NT2/D1 (cell line): ENCODE measurements around the gene CLIP2.

Experiments
- DNase-seq: peaks from one replicate; pipeline ENCODE4 v3.0.0-alpha.2; 2011; ENCODE audit warnings: low read depth, low spot score
- H3K27me3 ChIP-seq: 2 replicates; pipeline ENCODE4 v1.6.0; 2011; ENCODE audit warnings: mild to moderate bottlenecking; ENCODE audit not compliant: insufficient read length, insufficient read depth
- H3K36me3 ChIP-seq: 2 replicates; pipeline ENCODE4 v1.6.1; 2011; ENCODE audit warnings: mild to moderate bottlenecking, low read length, mixed read lengths; ENCODE audit not compliant: insufficient read depth, insufficient read length
- H3K4me1 ChIP-seq: 2 replicates; pipeline ENCODE4 v1.5.1; 2011; ENCODE audit not compliant: insufficient read depth, insufficient read length
- H3K4me3 ChIP-seq: 2 replicates; pipeline ENCODE4 v1.5.1; 2011; ENCODE audit warnings: low read depth; ENCODE audit not compliant: insufficient read length
- H3K9ac ChIP-seq: 2 replicates; pipeline ENCODE4 v1.6.0; 2011; ENCODE audit warnings: low read depth; ENCODE audit not compliant: insufficient read length
- H3K9me3 ChIP-seq: 2 replicates; pipeline ENCODE4 v1.5.1; 2011; ENCODE audit warnings: mild to moderate bottlenecking, low read length; ENCODE audit not compliant: insufficient read depth
- SUZ12 ChIP-seq: IDR thresholded peaks from 2 replicates; pipeline ENCODE4 v1.6.1; 2011; ENCODE audit not compliant: insufficient read length, insufficient read depth; ENCODE audit errors: extremely low read depth
- YY1 ChIP-seq: IDR thresholded peaks from 2 replicates; pipeline ENCODE4 v1.6.1; 2011; ENCODE audit not compliant: insufficient read length, insufficient read depth
- ZNF274 ChIP-seq: IDR thresholded peaks from 2 replicates; pipeline ENCODE4 v1.6.1; 2011; ENCODE audit warnings: mild to moderate bottlenecking, low read depth, low read length

The CLIP2 gene

GRCh38 chr7:74291535-74291934, 2.3 kb downstream of the CLIP2 start:
- H3K4me3 ChIP-seq, result no peak overlapping the region
- DNase-seq, result no peak
- H3K27me3 ChIP-seq, result peaks cover 38% of the 10 kb centered on the region
- H3K9ac ChIP-seq, result no peak overlapping the region
- TF ChIP-seq ZNF274 (no peak), YY1 (no peak), SUZ12 (no peak)
- H3K9me3 ChIP-seq, result no peaks in the 10 kb centered on the region
- H3K4me1 ChIP-seq, result peaks cover 15% of the 10 kb centered on the region
- peaks cover 4% of the 10 kb centered on the region for H3K36me3 ChIP-seq

DNA sequence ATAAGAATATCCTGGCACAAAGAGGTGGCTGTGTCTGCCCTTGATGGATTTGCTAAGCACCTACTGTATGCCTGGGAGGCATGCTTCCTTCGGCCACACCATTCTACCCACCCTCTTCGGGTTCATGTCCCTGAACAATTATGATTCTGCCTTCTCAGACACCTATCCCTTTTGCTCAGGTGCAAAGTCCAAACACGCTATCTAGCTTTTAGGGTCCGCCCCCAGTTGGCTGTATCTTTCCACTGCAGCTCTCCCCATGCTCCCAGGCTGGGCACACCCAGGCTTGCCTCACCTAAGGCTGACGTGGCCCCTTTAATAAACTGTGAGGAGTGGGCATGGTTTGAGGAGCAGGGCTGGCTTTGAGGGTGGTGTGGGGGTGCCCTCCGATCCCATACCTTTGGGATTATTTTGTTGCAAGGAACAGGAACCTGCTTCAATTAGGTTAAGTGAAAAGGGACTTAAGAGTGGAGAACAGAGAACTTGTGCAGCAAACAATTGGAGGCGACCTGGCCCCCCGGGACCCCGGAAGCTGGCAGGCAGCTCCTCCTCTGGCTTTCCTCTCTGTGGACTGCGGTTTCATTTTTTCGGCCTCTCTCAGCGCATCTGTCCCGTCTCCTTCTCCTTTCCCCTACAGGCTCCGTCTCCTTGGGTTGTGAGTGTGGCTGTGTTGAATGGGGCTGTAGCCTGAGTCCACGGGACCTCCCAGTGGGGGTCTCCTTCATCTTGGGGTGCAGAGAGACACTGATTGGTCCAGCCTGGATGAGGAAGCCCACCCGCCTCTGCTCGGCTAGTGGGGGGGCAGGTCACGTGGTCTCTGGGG, 3.8 kb downstream of the CLIP2 start:
- H3K36me3 ChIP-seq, result peaks cover 4% of the 10 kb centered on the region
- no peak overlapping the region for H3K9ac ChIP-seq
- no peak for DNase-seq
- peaks cover 31% of the 10 kb centered on the region for H3K27me3 ChIP-seq
- no peaks in the 10 kb centered on the region for H3K9me3 ChIP-seq
- peaks cover 15% of the 10 kb centered on the region for H3K4me1 ChIP-seq
- no peak for TF ChIP-seq ZNF274
- no peak for TF ChIP-seq SUZ12
- no peak for TF ChIP-seq YY1
- H3K4me3 ChIP-seq, result no peak overlapping the region

DNA sequence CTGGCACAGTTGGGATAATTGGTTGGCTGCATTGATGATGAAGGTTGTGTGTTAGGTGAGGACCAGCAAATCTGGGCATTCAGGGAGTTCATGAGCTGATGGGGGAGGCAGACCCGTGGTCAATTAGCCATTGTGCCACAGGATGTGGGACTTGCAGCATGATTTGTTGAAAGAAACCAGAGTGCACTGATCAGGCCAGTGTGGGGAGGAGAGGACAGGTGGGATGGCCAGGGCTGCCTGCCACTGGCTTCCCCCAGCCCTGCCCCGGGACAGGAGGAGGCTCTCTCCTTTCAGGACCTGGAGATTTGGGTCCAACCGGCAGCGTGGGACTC, 4.3 kb downstream of the CLIP2 start:
- no peak for TF ChIP-seq ZNF274
- TF ChIP-seq YY1, result no peak
- TF ChIP-seq SUZ12, result no peak
- peaks cover 11% of the 10 kb centered on the region for H3K4me1 ChIP-seq
- H3K4me3 ChIP-seq, result no peak overlapping the region
- H3K9ac ChIP-seq, result no peak overlapping the region
- peaks cover 4% of the 10 kb centered on the region for H3K36me3 ChIP-seq
- no peaks in the 10 kb centered on the region for H3K9me3 ChIP-seq
- peaks cover 25% of the 10 kb centered on the region for H3K27me3 ChIP-seq
- no peak for DNase-seq

DNA sequence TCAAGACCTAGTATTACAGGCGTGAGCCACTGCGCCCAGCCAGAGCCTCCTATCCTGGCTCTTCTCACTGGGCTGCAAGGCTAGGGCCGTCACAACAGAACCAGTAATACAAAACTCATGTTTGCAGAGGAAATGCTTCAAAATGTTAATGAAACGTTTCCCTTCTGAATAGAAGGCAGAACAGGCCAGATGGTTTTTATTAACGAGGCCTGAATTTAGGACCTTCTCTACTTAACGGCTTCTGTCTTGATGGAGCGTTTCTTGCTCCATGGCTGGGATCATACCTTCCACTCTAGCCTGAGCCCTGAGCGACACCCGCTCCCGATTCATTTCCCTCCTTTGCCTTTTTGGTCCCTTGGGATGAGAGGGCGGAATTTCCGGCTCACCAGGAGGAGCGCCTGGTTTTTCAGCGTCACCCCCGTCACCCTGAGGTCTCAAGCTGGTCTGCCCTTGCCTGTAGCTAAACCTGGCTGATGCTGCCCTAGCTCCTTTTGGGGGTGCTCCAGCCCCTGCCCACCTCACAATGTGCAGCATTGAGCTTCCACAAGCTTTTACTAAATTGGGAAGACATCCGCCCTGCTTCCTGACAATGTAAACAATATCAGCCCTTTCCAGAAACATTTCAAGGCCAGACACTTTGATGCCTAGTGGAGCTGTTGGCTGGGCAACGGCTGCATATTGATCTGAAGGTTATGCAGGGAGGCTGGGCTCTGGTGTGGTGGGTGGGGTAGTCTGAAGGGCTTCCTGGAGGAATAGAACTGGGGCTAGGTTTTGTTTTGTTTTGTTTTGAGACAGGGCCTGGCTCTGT, 5.2 kb downstream of the CLIP2 start:
- no peak for TF ChIP-seq ZNF274
- TF ChIP-seq SUZ12, result no peak
- TF ChIP-seq YY1, result no peak
- H3K36me3 ChIP-seq, result peaks cover 4% of the 10 kb centered on the region
- no peak overlapping the region for H3K9ac ChIP-seq
- no peak for DNase-seq
- H3K9me3 ChIP-seq, result no peaks in the 10 kb centered on the region
- H3K4me1 ChIP-seq, result peaks cover 11% of the 10 kb centered on the region
- peaks cover 20% of the 10 kb centered on the region for H3K27me3 ChIP-seq
- no peak overlapping the region for H3K4me3 ChIP-seq

- Histone ChIP-seq H3K9me3 (no peaks in the 10 kb centered on the region), H3K4me1 (peaks cover 6% of the 10 kb centered on the region), H3K36me3 (no peaks in the 10 kb centered on the region), H3K27me3 (no peaks in the 10 kb centered on the region), H3K9ac (no peak overlapping the region), H3K4me3 (no peak overlapping the region)
- no peak for DNase-seq
- TF ChIP-seq SUZ12, result no peak
- TF ChIP-seq ZNF274, result no peak
- no peak for TF ChIP-seq YY1
Measured at GRCh38 chr7:74297516-74298233, 8.5 kb downstream of the CLIP2 start.

DNA sequence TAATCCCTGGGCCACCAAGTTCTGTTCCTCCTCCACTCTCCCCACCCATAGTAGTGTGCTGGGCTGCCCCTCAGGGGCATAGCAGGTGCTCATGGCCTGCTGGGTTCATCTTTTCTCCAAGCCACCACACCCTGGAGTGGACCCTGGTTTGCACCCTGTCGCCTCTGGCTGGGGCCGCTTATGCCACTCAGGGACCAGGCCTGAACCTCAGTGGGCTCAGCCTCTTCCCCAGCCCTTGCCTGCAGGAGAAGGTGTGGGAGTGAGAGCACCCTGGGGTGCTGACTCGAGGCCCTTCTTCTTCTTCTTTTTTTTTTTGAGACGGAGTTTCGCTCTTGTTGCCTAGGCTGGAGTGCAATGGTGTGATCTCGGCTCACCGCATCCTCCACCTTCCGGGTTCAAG, 10.2 kb downstream of the CLIP2 start:
- Histone ChIP-seq H3K4me1 (peaks cover 1% of the 10 kb centered on the region), H3K4me3 (no peak overlapping the region), H3K36me3 (no peaks in the 10 kb centered on the region), H3K9me3 (no peaks in the 10 kb centered on the region), H3K9ac (no peak overlapping the region), H3K27me3 (no peaks in the 10 kb centered on the region)
- no peak for DNase-seq
- no peak for TF ChIP-seq ZNF274
- TF ChIP-seq YY1, result no peak
- no peak for TF ChIP-seq SUZ12

DNA sequence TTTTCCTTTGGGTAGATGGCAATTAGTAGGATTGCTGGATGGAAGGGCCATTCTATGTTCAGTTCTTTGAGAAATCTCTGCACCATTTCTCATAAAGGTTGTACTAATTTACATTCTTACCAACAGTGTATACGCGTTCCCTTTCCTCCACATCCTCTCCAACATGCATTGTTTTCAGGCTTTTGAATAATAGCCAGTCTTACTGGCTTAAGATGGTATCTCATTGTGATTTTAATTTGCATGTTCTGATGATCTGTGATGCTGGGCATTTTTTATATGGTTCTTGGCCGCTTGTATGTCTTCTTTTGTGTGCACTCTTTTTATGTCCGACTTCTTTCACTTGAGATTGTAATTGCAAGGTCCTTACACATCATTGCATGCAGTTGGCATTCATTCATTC, 11.7 kb downstream of the CLIP2 start:
- H3K9ac ChIP-seq, result no peak overlapping the region

More for the DNA sequence above, 11.7 kb downstream of the CLIP2 start:
- H3K27me3 ChIP-seq, result no peaks in the 10 kb centered on the region
- no peaks in the 10 kb centered on the region for H3K36me3 ChIP-seq
- no peak for TF ChIP-seq YY1
- TF ChIP-seq SUZ12, result no peak
- no peak for TF ChIP-seq ZNF274
- H3K4me1 ChIP-seq, result no peaks in the 10 kb centered on the region
- H3K9me3 ChIP-seq, result no peaks in the 10 kb centered on the region
- DNase-seq, result no peak
- no peak overlapping the region for H3K4me3 ChIP-seq
